ENCODE measurements around the gene ARHGAP15. TPM values are rescaled to one million over a fixed set of nuclear protein-coding genes. Genes with fewer than 3 reads are reported as not detected.

Gene ARHGAP15
- total and polyA plus RNA-seq, 12 donors: 4.7 to 33.8 (median 10.4) TPM

GRCh38 chr2:143691121-143691520, 561.9 kb downstream of the ARHGAP15 start:
- no peak for DNase-seq
- H3K4me3 ChIP-seq: no peak overlapping the region
- WGBS, 4 donors: 85 to 92% (median 88%) methylated on average over 4 of the region's 4 CpGs
- H3K27me3 ChIP-seq: no peaks in the 10 kb centered on the region
- no peaks in the 10 kb centered on the region for H3K4me1 ChIP-seq (replicated peaks in 1 of 2)
- intact Hi-C loops (cut with DNase I): no loop called here
- H3K27ac ChIP-seq: no peak overlapping the region
- H3K9me3 ChIP-seq (replicated peaks in 1 of 3): no peaks in the 10 kb centered on the region
- H3K36me3 ChIP-seq (replicated peaks in 1 of 2): no peaks in the 10 kb centered on the region
- no peak for TF ChIP-seq POLR2A (IDR thresholded peaks at IDR 0.05)

GRCh38 chr2:143692162-143692561, 562.9 kb downstream of the ARHGAP15 start:
- 75 to 92% (median 77%) methylated on average over 5 of the region's 5 CpGs for WGBS, 4 donors
- no peaks in the 10 kb centered on the region for H3K36me3 ChIP-seq (replicated peaks in 1 of 2)
- DNase-seq: no peak
- intact Hi-C loops (cut with DNase I): no loop called here
- H3K4me1 ChIP-seq (replicated peaks in 1 of 2): no peaks in the 10 kb centered on the region
- H3K4me3 ChIP-seq: no peak overlapping the region
- no peaks in the 10 kb centered on the region for H3K9me3 ChIP-seq (replicated peaks in 1 of 3)
- H3K27me3 ChIP-seq: no peaks in the 10 kb centered on the region
- H3K27ac ChIP-seq: no peak overlapping the region
- no peak for TF ChIP-seq CTCF (IDR thresholded peaks at IDR 0.05)
- TF ChIP-seq POLR2A (IDR thresholded peaks at IDR 0.05): no peak

- H3K4me3 ChIP-seq: no peak overlapping the region
- no peaks in the 10 kb centered on the region for H3K36me3 ChIP-seq (replicated peaks in 1 of 2)
- no peaks in the 10 kb centered on the region for H3K4me1 ChIP-seq (replicated peaks in 1 of 2)
- H3K27ac ChIP-seq: no peak overlapping the region
- H3K9me3 ChIP-seq (replicated peaks in 1 of 3): no peaks in the 10 kb centered on the region
- H3K27me3 ChIP-seq: no peaks in the 10 kb centered on the region
- DNase-seq: no peak
- intact Hi-C loops (cut with DNase I): no loop called here
- TF ChIP-seq CTCF (IDR thresholded peaks at IDR 0.05) (no peak), POLR2A (IDR thresholded peaks at IDR 0.05) (no peak)
- 67 to 77% (median 69%) methylated on average over 5 of the region's 5 CpGs for WGBS, 4 donors
Measured at GRCh38 chr2:143692967-143693366, 563.7 kb downstream of the ARHGAP15 start.

GRCh38 chr2:143694335-143694734, 565.1 kb downstream of the ARHGAP15 start:
- intact Hi-C loops (cut with DNase I): no loop called here
- WGBS, 4 donors: 69 to 79% (median 72%) methylated on average over 3 of the region's 3 CpGs

More at GRCh38 chr2:143694335-143694734, 565.1 kb downstream of the ARHGAP15 start:
- no peaks in the 10 kb centered on the region for H3K9me3 ChIP-seq (replicated peaks in 1 of 3)
- no peak overlapping the region for H3K27ac ChIP-seq
- H3K4me3 ChIP-seq: no peak overlapping the region
- no peak for DNase-seq
- TF ChIP-seq POLR2A (IDR thresholded peaks at IDR 0.05) (no peak), CTCF (IDR thresholded peaks at IDR 0.05) (no peak)
- H3K27me3 ChIP-seq: no peaks in the 10 kb centered on the region
- H3K36me3 ChIP-seq (replicated peaks in 1 of 2): no peaks in the 10 kb centered on the region
- no peaks in the 10 kb centered on the region for H3K4me1 ChIP-seq (replicated peaks in 1 of 2)

Data from adrenal gland (tissue), 12 donors.